ENCODE measurements around the gene PRKAR2A. TPM values are rescaled to one million over a fixed set of nuclear protein-coding genes. Genes with fewer than 3 reads are reported as not detected.
"Not testable (repeated sequence)": the region's sequence is repeated elsewhere in the genome, so short reads cannot be mapped to it uniquely, and the experiment has no call there.

The PRKAR2A gene
- polyA plus RNA-seq, 1 experiment: 9.0 TPM

DNA sequence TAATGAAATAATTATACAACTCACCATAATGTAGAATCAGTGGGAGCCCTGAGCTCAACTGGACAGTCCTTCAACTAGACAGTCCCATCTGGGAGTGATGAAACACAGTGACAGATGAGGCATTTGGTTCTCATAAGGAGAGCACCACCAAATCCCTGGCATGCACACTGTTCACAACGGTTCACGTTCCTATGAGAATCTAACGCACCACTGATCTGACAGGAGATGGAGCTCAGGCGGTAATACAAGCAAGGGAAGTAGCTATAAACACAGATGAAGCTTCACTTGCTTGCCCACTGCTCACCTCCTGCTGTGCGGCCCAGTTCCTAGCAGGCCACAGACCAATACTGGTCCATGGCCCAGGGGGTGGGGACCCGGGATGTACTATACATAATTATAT, 17.0 kb downstream of the PRKAR2A start:
- no peak for TF ChIP-seq CTCF (IDR thresholded peaks at IDR 0.05; ENCODE audit: insufficient read depth, low read depth, low read length)
- ChIA-PET CTCF (interaction anchor here (1.2 kb wide), 1 partner anchor 9 kb away, joined by 4 read pairs; no protein-coding TSS in a partner anchor), POLR2A (no interaction called here)
- H3K36me3 ChIP-seq (ENCODE audit: control insufficient read depth, insufficient read depth, low read length): no peaks in the 10 kb centered on the region; the same call in 1 of the 2 replicates
- no peak for DNase-seq (ENCODE audit: low read depth)
- H3K27me3 ChIP-seq (ENCODE audit: control insufficient read depth, insufficient read depth, low read length): no peaks in the 10 kb centered on the region
- no peak overlapping the region for H3K4me3 ChIP-seq (ENCODE audit: low read depth, low read length)

DNA sequence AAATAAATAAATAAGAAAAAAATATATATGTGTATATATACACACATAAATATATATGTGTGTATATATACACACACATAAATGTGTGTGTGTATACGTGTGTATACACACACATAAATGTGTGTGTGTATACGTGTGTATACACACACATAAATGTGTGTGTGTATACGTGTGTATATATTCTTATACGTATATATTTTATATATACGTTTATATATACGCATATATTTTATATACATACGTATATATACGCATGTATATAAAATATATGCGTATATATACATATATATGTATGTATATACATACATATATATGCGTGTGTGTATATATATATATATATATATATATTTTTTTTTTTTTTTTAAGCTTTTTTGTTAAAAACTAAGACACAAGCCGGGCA, 18.1 kb downstream of the PRKAR2A start:
- POLR2A ChIA-PET; CTCF ChIA-PET; DNase-seq (ENCODE audit: low read depth); H3K4me3 ChIP-seq (ENCODE audit: low read depth, low read length); H3K27me3 ChIP-seq (ENCODE audit: control insufficient read depth, insufficient read depth, low read length); H3K36me3 ChIP-seq (ENCODE audit: control insufficient read depth, insufficient read depth, low read length): not testable (repeated sequence)

GRCh38 chr3:48827874-48828273, 19.8 kb downstream of the PRKAR2A start:
- CTCF ChIA-PET; POLR2A ChIA-PET; H3K36me3 ChIP-seq (ENCODE audit: control insufficient read depth, insufficient read depth, low read length); DNase-seq (ENCODE audit: low read depth); H3K27me3 ChIP-seq (ENCODE audit: control insufficient read depth, insufficient read depth, low read length); H3K4me3 ChIP-seq (ENCODE audit: low read depth, low read length): not testable (repeated sequence)

GRCh38 chr3:48826451-48826850, 21.2 kb downstream of the PRKAR2A start:
- DNase-seq (ENCODE audit: low read depth): no peak
- Histone ChIP-seq H3K4me3 (ENCODE audit: low read depth, low read length) (no peak overlapping the region), H3K27me3 (ENCODE audit: control insufficient read depth, insufficient read depth, low read length) (no peaks in the 10 kb centered on the region), H3K36me3 (ENCODE audit: control insufficient read depth, insufficient read depth, low read length) (no peaks in the 10 kb centered on the region; the same call in 1 of the 2 replicates)
- no peak for TF ChIP-seq CTCF (IDR thresholded peaks at IDR 0.05; ENCODE audit: insufficient read depth, low read depth, low read length)
- ChIA-PET CTCF (no interaction called here), POLR2A (no interaction called here)

DNA sequence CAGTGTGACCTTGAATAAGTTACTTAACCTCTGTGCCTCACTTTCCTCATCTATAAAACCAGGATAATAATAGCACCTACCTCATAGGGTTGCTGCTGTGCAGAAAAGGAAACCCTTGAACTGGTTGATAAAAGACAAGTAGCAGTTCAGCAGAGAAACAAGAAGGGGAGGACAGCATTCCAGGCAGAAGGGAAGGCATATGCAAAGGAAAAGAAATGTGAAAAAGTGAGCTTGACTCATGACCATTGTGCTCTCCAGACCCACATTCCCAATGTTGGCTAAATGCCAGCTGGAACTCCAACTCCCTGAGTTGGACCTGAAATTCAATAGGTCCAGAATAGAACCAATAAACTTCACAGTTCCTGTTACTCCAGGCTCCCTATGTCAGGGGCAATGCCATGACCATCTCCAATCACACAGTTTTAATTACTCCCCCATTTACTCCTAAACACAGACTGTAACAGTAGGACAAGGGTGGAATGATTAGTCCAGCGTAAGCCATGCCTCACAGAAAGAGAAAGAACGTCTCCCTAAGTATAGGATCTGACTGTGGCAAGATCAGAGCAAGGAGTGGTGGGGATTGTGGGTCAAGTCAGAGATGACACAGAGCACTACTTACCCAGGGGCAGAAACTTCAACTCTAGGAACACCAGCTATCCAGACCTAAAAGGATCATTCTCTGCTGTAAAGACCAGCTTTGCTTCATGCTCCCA, 26.9 kb downstream of the PRKAR2A start:
- ChIA-PET POLR2A (no interaction called here), CTCF (interaction anchor here (0.5 kb wide), 1 partner anchor 25 kb away, joined by 3 read pairs; no protein-coding TSS in a partner anchor)
- no peaks in the 10 kb centered on the region for H3K27me3 ChIP-seq (ENCODE audit: control insufficient read depth, insufficient read depth, low read length)
- TF ChIP-seq CTCF (IDR thresholded peaks at IDR 0.05; ENCODE audit: insufficient read depth, low read depth, low read length): no peak
- no peaks in the 10 kb centered on the region for H3K36me3 ChIP-seq (ENCODE audit: control insufficient read depth, insufficient read depth, low read length)
- H3K4me3 ChIP-seq (ENCODE audit: low read depth, low read length): no peak overlapping the region
- DNase-seq (ENCODE audit: low read depth): no peak

DNA sequence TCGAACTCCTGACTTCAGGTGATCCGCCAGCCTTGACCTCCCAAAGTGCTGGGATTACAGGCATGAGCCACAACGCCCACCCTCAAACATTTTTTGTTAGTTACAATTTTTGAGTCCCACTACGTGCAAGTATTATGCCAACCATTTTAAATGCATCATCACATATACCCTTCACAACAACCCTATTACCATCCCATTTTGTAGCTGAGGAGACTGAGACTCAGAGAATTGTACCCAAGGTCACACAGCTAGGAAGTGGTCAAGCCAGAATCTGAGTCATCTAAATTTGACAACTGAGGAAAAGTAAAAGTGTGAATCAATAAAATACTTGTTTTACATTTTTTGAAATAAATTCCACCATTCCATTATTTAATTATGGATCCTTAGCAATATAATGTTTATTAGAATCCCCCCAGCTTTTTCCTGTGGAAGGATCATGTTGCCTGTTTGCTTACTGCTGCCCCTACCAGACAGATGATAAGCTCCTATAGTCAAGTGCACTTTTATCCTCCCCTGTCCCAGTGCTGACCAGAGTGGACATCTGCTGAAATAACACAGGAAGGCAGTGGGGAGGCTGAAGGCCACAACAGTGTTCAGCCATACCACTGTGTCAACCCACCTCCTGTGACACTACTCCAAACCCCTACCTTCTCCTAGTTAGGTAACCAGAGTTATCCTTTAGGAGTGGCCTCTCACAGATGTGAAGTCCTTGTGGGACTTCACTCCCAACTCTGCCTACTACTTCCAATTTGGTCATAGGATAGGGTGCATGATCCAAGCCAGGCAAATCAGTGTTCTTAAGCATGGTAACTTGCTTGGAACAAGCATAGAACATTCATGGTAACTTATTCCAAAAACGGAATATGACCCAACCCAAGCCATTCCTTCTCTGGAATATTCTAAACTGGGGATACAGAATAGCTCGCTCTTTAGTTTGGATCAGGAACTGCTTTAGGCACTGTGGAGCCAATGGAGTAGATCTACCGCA, 28.1 kb downstream of the PRKAR2A start:
- ChIA-PET CTCF (no interaction called here), POLR2A (no interaction called here)
- no peak overlapping the region for H3K4me3 ChIP-seq (ENCODE audit: low read depth, low read length)
- no peaks in the 10 kb centered on the region for H3K36me3 ChIP-seq (ENCODE audit: control insufficient read depth, insufficient read depth, low read length)
- H3K27me3 ChIP-seq (ENCODE audit: control insufficient read depth, insufficient read depth, low read length): no peaks in the 10 kb centered on the region
- TF ChIP-seq CTCF (IDR thresholded peaks at IDR 0.05; ENCODE audit: insufficient read depth, low read depth, low read length): no peak
- DNase-seq (ENCODE audit: low read depth): no peak

All from BJ (cell line).